ENCODE results near the gene APOL1.

The APOL1 gene

DNA sequence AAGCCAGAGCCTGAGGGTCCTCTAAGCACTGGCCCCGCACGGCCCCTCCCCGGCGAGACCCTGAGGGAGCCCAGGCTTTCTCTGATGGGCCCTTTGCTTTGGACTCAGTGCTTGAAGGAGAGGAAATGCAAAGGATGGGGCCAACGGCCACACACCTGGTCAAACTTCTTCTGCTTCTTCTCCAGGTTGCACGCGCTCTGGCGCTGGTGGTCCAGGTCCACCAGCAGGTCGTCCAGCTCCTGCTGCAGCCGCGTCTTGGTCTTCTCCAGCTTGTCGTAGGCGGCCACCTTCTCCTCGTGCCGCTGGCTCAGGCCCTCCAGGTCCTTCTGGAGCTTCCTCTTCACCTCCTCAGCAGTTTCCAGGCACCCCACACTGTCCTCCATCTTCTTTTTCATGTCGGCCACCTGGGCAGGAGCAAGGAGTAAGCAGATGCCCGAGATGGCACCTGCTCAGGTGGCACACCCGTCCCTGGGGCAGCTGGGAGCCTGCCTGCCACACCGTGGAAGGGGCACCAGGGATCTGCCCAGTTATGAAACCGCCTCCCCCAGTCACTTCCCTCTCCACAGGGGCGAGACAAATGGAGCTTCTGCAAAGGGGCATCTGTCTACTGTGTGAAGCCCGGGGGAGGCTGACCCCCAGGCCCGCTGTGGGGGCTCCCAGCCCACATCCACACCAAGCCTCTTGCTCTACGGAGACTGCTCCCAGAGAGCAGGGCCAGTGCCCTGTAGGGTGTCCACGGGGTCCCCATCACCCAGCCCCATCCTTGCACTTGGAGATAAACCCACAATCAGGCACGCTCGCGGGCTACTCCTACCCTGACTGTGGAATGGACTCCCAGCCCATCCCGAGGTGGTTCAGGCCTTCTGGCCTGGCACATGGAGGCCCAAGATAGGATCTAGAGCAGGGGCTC is 39.2 kb downstream of the APOL1 start:
- DNase-seq (ENCODE audit: low read depth in 2 of 2): no peak

DNA sequence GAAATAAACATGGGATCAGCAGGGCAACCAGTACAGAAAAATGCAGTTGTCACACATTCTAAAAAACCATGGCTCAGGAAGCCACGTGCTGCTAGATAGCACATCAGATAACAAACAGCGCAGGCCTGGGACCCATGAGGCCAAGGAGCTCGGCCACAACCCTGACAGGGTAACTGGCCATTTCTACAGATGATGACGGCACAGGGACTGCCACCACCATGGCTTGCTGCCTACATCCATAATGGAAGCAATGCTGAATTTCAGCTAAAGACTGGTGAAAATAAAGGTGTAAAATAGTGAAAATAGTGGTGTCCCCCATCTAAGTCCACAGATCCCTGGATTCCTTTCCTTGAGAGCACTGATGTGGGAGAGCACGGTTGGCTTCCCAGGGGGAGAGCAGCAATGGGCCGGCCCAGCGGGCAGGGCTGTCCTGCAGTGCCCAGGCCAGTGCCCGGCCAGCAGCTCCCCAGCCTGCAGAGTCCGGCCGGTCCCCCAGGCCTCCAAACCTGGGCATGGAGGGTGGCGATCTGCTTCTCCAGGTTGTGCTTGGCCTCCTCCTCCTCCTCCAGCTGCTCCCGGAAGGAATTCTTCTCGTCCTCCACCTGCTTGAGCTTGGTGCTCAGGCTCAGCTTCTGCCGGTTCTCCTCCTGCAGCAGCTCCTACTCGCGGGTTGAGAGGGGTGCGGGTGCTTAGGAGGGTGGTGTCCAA is 40.0 kb downstream of the APOL1 start:
- no peak for DNase-seq (ENCODE audit: low read depth in 2 of 2)

DNA sequence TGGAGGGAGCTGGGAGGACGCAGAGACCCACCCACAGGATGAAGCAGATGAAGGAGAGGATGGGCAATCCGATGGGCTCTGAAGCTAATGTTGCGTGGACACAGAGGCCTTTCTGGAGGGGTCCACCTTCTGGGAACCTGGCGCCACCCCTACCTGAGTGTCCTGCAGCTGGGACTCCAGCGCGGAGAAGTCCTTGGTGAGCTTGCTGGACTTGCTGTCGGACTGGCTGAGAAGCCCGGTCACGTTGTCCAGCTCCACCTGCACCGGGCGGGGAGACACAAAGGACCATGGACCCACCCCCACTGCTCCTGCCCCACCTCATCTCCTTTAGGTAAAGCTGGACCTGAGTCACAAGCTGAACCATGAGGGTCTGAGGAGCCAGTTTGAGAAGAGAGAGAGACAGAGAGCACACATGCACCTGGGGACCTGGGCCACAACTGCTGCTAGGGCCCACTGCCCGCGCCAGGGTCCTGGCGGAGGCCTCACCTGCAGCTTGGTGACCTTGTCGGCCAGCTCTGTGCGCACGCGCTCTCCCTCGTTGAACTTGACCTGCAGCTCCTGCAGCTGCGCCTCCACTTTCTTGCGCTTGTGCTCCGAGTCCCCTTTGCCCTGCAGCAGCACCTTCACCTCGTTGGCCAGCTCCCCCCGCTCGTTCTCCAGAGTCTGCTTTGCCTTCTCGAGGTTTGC is 40.8 kb downstream of the APOL1 start:
- DNase-seq (ENCODE audit: low read depth in 2 of 2): no peak

DNA sequence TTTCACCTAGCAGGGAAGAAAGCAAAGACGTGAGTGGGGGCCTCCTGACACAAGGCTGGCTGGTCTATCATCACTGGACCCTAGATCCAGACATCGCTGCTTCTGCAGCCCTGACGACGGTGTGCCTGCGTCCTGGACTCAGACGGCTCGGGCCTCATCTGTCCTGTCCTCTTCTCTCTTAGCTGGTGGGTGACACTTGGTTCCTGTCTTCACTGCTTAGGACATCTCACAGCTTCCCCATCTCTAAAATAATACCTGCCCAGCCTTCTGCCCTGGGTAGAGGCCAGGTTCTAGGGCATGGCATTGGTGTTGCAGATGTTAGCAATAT is 41.3 kb downstream of the APOL1 start:
- DNase-seq (ENCODE audit: low read depth in 2 of 2): no peak

- no peak for DNase-seq (ENCODE audit: low read depth in 2 of 2)
Measured at GRCh38 chr22:36294801-36295200, 41.9 kb downstream of the APOL1 start.

DNA sequence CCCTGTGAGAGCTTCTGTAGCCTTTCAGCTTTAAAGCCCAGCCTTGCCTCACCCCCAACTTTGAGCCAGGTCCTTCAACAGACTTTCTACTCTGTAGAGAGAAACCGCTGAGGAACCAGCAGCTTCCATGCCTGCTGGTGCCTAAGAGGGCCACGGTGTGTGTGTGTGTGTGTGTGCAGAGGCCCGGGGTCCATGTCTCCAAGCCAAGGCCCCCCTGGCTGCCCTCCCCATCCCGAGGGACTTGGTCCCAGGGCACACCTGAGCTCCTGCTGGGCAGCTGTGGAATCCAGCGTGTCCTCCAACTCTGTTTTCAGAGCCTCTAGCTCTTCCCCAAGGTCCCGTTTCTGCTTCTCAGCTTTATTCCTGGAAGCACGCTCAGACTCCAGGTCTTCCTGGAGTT is 42.3 kb downstream of the APOL1 start:
- DNase-seq (ENCODE audit: low read depth in 2 of 2): no peak

DNA sequence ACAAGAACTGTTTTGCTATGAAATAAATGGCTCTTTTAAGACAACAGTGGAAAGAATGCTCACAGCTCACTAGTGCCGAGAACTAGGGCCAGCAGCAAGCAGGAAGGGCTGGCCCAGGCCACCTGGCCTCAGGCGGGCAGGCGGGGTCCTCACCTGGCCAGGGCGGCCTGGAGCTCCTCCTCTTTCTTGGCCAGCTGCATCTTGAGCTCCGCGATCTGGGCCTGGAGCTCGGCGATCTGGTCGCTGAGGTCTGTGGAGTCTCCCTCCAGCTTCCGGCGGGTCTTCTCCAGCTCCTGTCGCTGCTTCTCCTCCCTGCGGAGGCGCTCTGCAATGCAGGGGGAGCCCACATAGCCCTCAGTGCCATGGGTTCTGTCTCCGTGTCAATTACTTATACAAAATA is 43.8 kb downstream of the APOL1 start:
- DNase-seq (ENCODE audit: low read depth in 2 of 2): no peak

DNA sequence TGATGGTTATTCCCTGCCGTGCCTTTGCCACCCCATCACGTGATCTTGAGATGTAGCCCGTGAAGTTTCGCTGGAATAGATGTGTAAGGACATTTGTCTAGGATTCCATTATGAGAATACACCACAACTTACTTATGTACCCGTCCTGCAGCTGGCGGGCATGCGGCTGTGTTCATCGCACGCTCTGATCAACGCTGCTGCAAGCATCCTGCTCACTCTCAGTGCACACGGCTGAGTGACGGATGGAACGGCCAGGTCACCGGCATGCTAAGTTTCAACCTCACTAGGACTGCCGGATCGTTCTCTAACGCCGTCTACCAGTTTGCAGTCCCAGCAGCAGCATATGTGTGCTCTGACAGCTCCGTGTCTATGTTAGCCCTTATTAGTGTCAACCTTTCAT is 44.6 kb downstream of the APOL1 start:
- DNase-seq (ENCODE audit: low read depth in 2 of 2): no peak

DNA sequence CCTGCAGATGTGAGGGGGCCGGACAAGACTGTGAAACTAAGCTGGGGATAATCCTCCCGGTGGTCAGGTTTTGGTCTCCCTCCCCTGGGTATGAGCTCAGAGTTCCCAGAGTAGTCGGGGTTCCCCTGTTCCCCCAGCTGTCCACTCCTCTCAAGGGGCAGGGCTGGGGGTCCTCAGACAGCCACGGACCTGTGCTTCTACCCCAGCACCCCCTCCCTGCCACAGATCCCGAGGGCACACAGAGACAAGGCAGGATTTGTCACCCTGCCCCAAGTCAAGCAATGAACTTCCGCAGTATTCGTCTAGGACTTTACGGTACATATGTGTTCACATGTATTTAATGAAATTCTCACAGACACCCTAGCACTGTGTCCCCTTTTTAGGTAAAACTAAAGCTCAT is 45.2 kb downstream of the APOL1 start:
- no peak for DNase-seq (ENCODE audit: low read depth in 2 of 2)

DNA sequence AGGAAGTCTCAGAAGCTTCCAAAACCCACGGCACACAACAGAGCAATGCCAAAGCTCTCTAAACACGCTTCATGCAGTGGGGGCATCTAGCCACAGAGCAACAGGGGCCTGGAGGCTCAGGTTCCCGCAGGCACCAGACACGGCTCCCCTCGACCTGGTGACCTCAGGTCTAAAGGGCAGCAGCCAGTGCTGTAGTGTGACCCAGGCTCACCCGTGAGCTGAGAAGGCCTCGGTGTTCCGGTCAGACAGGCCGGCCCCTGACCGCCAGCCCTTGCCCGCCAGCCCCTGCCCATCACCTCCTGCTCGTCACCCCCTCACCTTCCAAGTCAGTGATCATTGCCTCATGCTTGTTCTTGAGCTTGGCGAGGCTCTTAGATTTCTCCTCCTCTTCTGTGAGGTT is 45.7 kb downstream of the APOL1 start:
- DNase-seq (ENCODE audit: low read depth in 2 of 2): no peak

GRCh38 chr22:36299295-36299694 is 46.4 kb downstream of the APOL1 start:
- no peak for DNase-seq (ENCODE audit: low read depth in 2 of 2)

GRCh38 chr22:36299911-36300310 is 47.0 kb downstream of the APOL1 start:
- no peak for DNase-seq (ENCODE audit: low read depth in 2 of 2)

- DNase-seq (ENCODE audit: low read depth in 2 of 2): no peak
Measured at GRCh38 chr22:36300396-36301212, 47.7 kb downstream of the APOL1 start.

- DNase-seq (ENCODE audit: low read depth in 2 of 2): peak; percentile 61 to 75
Measured at GRCh38 chr22:36301384-36301828, 48.5 kb downstream of the APOL1 start.

GRCh38 chr22:36301851-36302250 is 48.9 kb downstream of the APOL1 start:
- no peak for DNase-seq (ENCODE audit: low read depth in 2 of 2)

GRCh38 chr22:36302439-36303114 is 49.6 kb downstream of the APOL1 start:
- DNase-seq (ENCODE audit: low read depth in 2 of 2): no peak

- no peak for DNase-seq (ENCODE audit: low read depth in 2 of 2)
Measured at GRCh38 chr22:36303115-36303467, 50.2 kb downstream of the APOL1 start.

DNA sequence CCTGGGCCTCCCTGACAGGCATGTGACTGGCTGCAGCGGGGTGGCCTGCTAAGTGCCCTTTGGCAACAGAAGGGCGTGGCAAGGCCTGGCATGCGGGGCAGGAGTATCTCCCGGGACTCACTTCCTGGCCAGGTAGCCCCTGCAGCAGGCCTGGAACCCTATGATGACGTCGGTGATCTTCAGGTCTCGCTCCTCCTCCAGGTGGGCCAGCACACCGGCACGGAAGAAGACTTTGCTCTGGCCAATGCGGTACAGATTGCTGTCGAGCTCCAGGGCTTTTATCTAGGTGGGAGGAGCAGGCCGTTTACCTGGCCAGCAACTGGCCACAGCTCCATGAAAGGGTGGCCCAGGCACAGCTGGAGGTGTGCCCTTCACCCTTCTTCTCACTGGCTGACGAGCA is 50.9 kb downstream of the APOL1 start:
- no peak for DNase-seq (ENCODE audit: low read depth in 2 of 2)

DNA sequence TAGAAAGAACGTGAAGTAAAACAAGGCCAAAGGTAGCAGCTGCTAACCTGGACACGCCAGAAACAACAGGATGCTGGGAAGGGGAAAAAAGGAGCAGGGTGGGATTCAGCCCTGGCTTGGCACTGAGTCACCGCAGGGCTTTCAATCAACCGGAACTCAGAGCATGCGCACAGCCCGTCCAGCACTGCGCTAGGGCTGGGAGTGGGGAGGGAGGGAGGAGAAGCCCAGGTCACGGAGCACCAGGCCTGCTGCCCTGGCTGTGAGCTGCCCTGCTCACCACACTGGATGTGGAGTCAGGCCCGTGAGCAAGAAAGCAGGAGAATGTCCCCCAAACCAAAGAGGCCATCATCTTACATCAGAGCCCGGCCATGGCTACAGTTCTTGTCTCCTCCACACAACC is 51.5 kb downstream of the APOL1 start:
- DNase-seq (ENCODE audit: low read depth in 2 of 2): no peak

DNA sequence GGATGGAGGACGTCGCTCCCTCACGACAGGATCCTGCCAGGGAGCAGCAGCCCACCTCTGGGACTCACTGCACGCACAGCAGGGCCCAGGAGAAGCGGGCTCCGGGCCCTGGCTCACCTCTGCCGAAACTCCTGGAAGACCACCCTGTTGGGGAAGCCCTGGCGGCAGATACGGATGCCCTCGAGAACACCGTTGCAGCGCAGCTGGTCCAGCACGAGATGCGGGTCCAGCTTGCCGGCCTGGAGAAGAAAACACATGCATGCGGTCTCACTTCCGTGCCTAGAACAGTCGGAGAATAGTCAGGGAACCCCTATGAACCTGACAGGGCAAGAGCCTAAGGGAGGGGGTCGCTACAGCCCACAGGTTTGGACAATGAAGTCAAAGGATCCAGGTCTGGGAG is 52.9 kb downstream of the APOL1 start:
- no peak for DNase-seq (ENCODE audit: low read depth in 2 of 2)

- no peak for DNase-seq (ENCODE audit: low read depth in 2 of 2)
Measured at GRCh38 chr22:36306227-36306626, 53.3 kb downstream of the APOL1 start.
